Measurements from ENCODE around the gene SPRY2.

DNA sequence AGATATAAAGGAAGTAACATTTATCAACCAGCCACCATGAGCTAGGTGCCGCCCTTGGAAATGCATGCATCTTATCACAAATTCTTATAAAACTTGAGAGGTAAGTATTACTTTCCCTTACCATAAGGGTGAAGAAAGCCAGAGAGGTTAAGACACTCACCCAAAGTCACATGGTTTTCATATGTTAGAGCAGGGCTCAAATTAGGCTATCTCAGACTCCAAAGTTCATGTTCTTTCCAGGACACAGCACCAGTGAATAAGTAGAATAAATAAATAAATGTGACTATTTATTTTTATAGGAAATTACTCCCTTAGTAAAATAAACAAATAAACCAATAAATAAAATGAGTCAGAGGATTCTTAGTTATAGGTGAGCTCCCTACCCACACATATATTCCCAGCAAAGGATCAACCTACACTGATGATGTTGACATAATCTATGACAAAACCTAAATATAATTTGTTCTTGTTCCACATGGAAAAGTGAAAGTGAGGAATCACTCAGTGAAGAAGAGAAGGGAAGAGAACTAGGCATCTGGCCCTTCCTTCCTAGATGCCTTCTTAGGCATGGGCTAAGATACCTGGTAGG, 27.2 kb downstream of the SPRY2 start:
- TF ChIP-seq ZMYM4 (CRISPR knock-in tag; IDR thresholded peaks at IDR 0.05) (no peak), REPIN1 (CRISPR knock-in tag; IDR thresholded peaks at IDR 0.05; ENCODE audit: borderline replicate concordance, low read depth) (no peak), ZNF263 (CRISPR knock-in tag; IDR thresholded peaks at IDR 0.05) (no peak), ASH2L (IDR thresholded peaks at IDR 0.05; ENCODE audit: insufficient read length, low read depth, low read length) (no peak), ZFP91 (CRISPR knock-in tag; IDR thresholded peaks at IDR 0.05; ENCODE audit: borderline replicate concordance) (no peak), ATF2 (CRISPR knock-in tag; IDR thresholded peaks at IDR 0.05) (no peak), SP1 (IDR thresholded peaks at IDR 0.05) (no peak), SP1 (CRISPR knock-in tag; IDR thresholded peaks at IDR 0.05) (no peak), NR1H2 (CRISPR knock-in tag; IDR thresholded peaks at IDR 0.05; ENCODE audit: borderline replicate concordance, low read depth) (no peak), CTCF (CRISPR knock-in tag; IDR thresholded peaks at IDR 0.05) (no peak), ZNF382 (CRISPR knock-in tag; IDR thresholded peaks at IDR 0.05; ENCODE audit: borderline replicate concordance) (no peak), ZNF550 (CRISPR knock-in tag; IDR thresholded peaks at IDR 0.05; ENCODE audit: borderline replicate concordance) (no peak), REST (IDR thresholded peaks at IDR 0.05; ENCODE audit: borderline replicate concordance in 1 of 2, low read depth in 1 of 2, low read length in 2 of 2) (no peak), TCF7 (IDR thresholded peaks at IDR 0.05; ENCODE audit: low read depth) (no peak)

All from HepG2 (cell line).